ENCODE results near the gene CCR4. TPM values are rescaled to one million over a fixed set of nuclear protein-coding genes. Genes with fewer than 3 reads are reported as not detected.
"Not testable (repeated sequence)": the region's sequence is repeated elsewhere in the genome, so short reads cannot be mapped to it uniquely, and the experiment has no call there.

The CCR4 gene
- total and polyA plus RNA-seq, 2 experiments from 2014 or later: 0.13 TPM; not detected in 1

DNA sequence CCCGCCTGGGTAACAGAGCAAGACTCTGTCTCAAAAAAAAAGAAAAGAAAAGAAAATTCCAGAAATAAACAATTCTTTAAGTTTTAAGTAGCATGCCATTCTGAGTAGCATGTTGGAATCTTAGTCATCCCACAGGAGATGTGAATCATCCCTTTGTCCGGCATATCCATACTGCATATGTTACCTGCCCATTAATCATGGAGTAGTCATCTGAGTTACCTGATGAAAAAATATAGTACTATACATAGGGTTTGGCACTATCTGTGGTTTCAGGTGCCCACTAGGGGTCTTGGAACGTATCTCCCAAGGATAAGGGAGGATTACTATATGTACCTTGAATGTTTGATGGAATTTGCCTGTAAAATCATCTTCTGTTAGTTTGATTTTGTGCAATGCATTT lies 6.3 kb upstream of the CCR4 start:
- H3K9me2 ChIP-seq (replicated peaks; ENCODE audit: insufficient read depth): no peaks in the 10 kb centered on the region
- H2AFZ ChIP-seq: no peak overlapping the region
- H3K4me1 ChIP-seq (ENCODE audit: insufficient read depth): no peaks in the 10 kb centered on the region
- no peaks in the 10 kb centered on the region for H3K36me3 ChIP-seq (replicated peaks; ENCODE audit: insufficient read depth, low read depth)
- 86% methylated on average over 3 of the region's 3 CpGs for WGBS (ENCODE audit: low lambda C conversion rate, missing lambda C conversion rate)
- H3K27me3 ChIP-seq: no peaks in the 10 kb centered on the region
- no peak overlapping the region for H3K4me2 ChIP-seq
- no peak for TF ChIP-seq EZH2 (IDR thresholded peaks at IDR 0.05; ENCODE audit: borderline replicate concordance)
- TF ChIP-seq, protein P1, sequence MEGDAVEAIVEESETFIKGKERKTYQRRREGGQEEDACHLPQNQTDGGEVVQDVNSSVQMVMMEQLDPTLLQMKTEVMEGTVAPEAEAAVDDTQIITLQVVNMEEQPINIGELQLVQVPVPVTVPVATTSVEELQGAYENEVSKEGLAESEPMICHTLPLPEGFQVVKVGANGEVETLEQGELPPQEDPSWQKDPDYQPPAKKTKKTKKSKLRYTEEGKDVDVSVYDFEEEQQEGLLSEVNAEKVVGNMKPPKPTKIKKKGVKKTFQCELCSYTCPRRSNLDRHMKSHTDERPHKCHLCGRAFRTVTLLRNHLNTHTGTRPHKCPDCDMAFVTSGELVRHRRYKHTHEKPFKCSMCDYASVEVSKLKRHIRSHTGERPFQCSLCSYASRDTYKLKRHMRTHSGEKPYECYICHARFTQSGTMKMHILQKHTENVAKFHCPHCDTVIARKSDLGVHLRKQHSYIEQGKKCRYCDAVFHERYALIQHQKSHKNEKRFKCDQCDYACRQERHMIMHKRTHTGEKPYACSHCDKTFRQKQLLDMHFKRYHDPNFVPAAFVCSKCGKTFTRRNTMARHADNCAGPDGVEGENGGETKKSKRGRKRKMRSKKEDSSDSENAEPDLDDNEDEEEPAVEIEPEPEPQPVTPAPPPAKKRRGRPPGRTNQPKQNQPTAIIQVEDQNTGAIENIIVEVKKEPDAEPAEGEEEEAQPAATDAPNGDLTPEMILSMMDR (IDR thresholded peaks at IDR 0.05; ENCODE audit: poor library complexity): no peak
- no peak for TF ChIP-seq EZH2phosphoT487 (IDR thresholded peaks at IDR 0.05; ENCODE audit: low read depth, severe bottlenecking, unreplicated experiment)
- no peaks in the 10 kb centered on the region for H3K79me2 ChIP-seq
- H3K27ac ChIP-seq: no peak overlapping the region
- DNase-seq (ENCODE audit: low spot score): no peak
- H4K20me1 ChIP-seq (ENCODE audit: insufficient read depth, poor library complexity, severe bottlenecking): no peaks in the 10 kb centered on the region
- H3K4me3 ChIP-seq: no peak overlapping the region
- no peaks in the 10 kb centered on the region for H3K9me3 ChIP-seq (ENCODE audit: low read depth)

GRCh38 chr3:32945598-32945997 lies 5.8 kb upstream of the CCR4 start:
- H3K79me2 ChIP-seq; H3K9me3 ChIP-seq (ENCODE audit: low read depth); H2AFZ ChIP-seq; H3K36me3 ChIP-seq (replicated peaks; ENCODE audit: insufficient read depth, low read depth); H3K27me3 ChIP-seq; H3K4me3 ChIP-seq; H3K9me2 ChIP-seq (replicated peaks; ENCODE audit: insufficient read depth); H4K20me1 ChIP-seq (ENCODE audit: insufficient read depth, poor library complexity, severe bottlenecking); H3K4me2 ChIP-seq; H3K27ac ChIP-seq; DNase-seq (ENCODE audit: low spot score); H3K4me1 ChIP-seq (ENCODE audit: insufficient read depth): not testable (repeated sequence)
- WGBS (ENCODE audit: low lambda C conversion rate, missing lambda C conversion rate): 96% methylated on average over 12 of the region's 12 CpGs

DNA sequence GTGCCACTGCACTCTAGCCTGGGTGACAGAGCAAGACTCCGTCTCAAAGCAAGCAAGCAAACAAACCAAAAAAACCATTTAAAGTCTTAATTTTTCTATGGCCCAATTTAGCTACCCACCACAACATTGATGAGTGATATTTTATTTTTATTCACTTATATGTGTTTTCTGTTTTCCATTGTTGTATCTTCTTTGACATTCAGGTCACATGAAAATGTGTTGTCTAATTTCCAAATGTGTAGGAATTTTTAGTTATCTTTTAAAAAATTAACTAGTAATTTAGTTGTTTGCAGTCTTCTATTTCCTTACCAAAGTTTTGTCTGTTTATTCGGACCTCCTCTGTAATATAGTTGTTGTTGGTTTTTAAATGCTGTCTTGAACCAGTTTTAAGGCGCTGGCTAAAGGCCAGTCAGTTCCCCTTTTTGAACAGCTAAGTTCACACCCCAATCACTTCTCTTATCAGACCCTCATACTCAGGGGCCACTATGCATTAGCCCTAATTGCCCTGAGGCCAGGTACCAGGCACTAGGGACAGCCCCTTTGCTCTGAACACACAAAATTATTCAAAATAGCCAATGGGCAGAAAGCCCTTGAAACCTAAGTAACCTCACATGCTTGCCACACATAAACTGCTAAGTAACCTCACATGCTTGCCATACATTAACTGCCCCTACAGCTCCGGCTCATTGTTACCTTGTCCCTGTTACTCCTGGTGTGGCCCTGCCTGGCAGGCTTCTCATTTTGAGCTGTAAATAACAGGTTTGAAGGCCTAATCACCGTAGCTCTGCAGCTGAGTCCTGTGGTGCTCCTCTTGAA lies 4.3 kb upstream of the CCR4 start:
- Histone ChIP-seq H3K36me3 (replicated peaks; ENCODE audit: insufficient read depth, low read depth) (no peaks in the 10 kb centered on the region), H3K4me2 (no peak overlapping the region), H3K9me2 (replicated peaks; ENCODE audit: insufficient read depth) (no peaks in the 10 kb centered on the region), H4K20me1 (ENCODE audit: insufficient read depth, poor library complexity, severe bottlenecking) (no peaks in the 10 kb centered on the region), H3K79me2 (no peaks in the 10 kb centered on the region), H3K27ac (no peak overlapping the region), H3K4me1 (ENCODE audit: insufficient read depth) (no peaks in the 10 kb centered on the region), H3K4me3 (no peak overlapping the region), H3K27me3 (no peaks in the 10 kb centered on the region), H2AFZ (no peak overlapping the region), H3K9me3 (ENCODE audit: low read depth) (no peaks in the 10 kb centered on the region)
- no peak for DNase-seq (ENCODE audit: low spot score)
- 81% methylated on average over 5 of the region's 5 CpGs for WGBS (ENCODE audit: low lambda C conversion rate, missing lambda C conversion rate)
- no peak for TF ChIP-seq EZH2phosphoT487 (IDR thresholded peaks at IDR 0.05; ENCODE audit: low read depth, severe bottlenecking, unreplicated experiment)
- TF ChIP-seq, protein P1 (IDR thresholded peaks at IDR 0.05; ENCODE audit: poor library complexity): no peak
- no peak for TF ChIP-seq EZH2 (IDR thresholded peaks at IDR 0.05; ENCODE audit: borderline replicate concordance)

- Histone ChIP-seq H3K9me3 (ENCODE audit: low read depth) (no peaks in the 10 kb centered on the region), H4K20me1 (ENCODE audit: insufficient read depth, poor library complexity, severe bottlenecking) (no peaks in the 10 kb centered on the region), H3K4me3 (no peak overlapping the region), H2AFZ (no peak overlapping the region), H3K27ac (no peak overlapping the region), H3K36me3 (replicated peaks; ENCODE audit: insufficient read depth, low read depth) (no peaks in the 10 kb centered on the region), H3K27me3 (no peaks in the 10 kb centered on the region), H3K4me2 (no peak overlapping the region), H3K9me2 (replicated peaks; ENCODE audit: insufficient read depth) (no peaks in the 10 kb centered on the region), H3K4me1 (ENCODE audit: insufficient read depth) (no peaks in the 10 kb centered on the region), H3K79me2 (no peaks in the 10 kb centered on the region)
- peak; percentile 88 for DNase-seq (ENCODE audit: low spot score)
- 47% methylated on average over 7 of the region's 7 CpGs for WGBS (ENCODE audit: low lambda C conversion rate, missing lambda C conversion rate)
- TF ChIP-seq EZH2phosphoT487 (IDR thresholded peaks at IDR 0.05; ENCODE audit: low read depth, severe bottlenecking, unreplicated experiment): no peak
- TF ChIP-seq EZH2 (IDR thresholded peaks at IDR 0.05; ENCODE audit: borderline replicate concordance): no peak
- TF ChIP-seq, protein P1 (IDR thresholded peaks at IDR 0.05; ENCODE audit: poor library complexity): peak; percentile 72
Measured at GRCh38 chr3:32947789-32948238, 3.6 kb upstream of the CCR4 start.
